SK-N-SH (cell line): ENCODE data around the gene TRIM62.

ENCODE experiments used
- CHD2 ChIP-seq: fragments of 150-350 bp; IDR thresholded peaks from 2 replicates; pipeline ENCODE4 v1.6.1; 2018; ENCODE audit warnings: low read length; ENCODE audit not compliant: partially characterized antibody
- CTCF ChIP-seq: fragments of 200-600 bp; sonication (generic); IDR thresholded peaks from 2 replicates; pipeline ENCODE4 v1.6.1; 2017; ENCODE audit warnings: antibody characterized with exemption, mild to moderate bottlenecking, moderate library complexity
- EP300 ChIP-seq, 2 experiments: IDR thresholded peaks; 2 replicates each; pipeline versions ENCODE4 v1.4.0 to v1.6.1; 2012; ENCODE audit warnings: borderline replicate concordance in 1 of 2, low read depth in 1 of 2, low read length in 1 of 2
- EZH2phosphoT487 ChIP-seq: fragments of 200-600 bp; sonication (generic); IDR thresholded peaks from 2 replicates; pipeline ENCODE4 v1.6.1; 2017; ENCODE audit warnings: low read depth, mixed run types, mild to moderate bottlenecking, antibody characterized with exemption, moderate library complexity, borderline replicate concordance
- FOSL2 ChIP-seq: IDR thresholded peaks from 2 replicates; pipeline ENCODE4 v1.4.0; 2012; ENCODE audit warnings: low read depth, mild to moderate bottlenecking, moderate library complexity, borderline replicate concordance
- GABPA ChIP-seq: IDR thresholded peaks from 2 replicates; pipeline ENCODE4 v1.4.0; 2012; ENCODE audit warnings: low read depth, mild to moderate bottlenecking
- GATA2 ChIP-seq: sonication (generic); formaldehyde crosslinking; IDR thresholded peaks from 2 replicates; pipeline ENCODE4 v1.5.0; 2020; ENCODE audit warnings: mild to moderate bottlenecking, missing genetic modification reagents
- MAX ChIP-seq: IDR thresholded peaks from 2 replicates; pipeline ENCODE4 v1.4.0; 2012; ENCODE audit warnings: low read depth
- NFIC ChIP-seq: IDR thresholded peaks from 2 replicates; pipeline ENCODE4 v1.4.0; 2012; ENCODE audit warnings: borderline replicate concordance
- RFX5 ChIP-seq: IDR thresholded peaks from 2 replicates; pipeline ENCODE4 v1.6.1; 2012; ENCODE audit warnings: mild to moderate bottlenecking, improper control_type of control experiment, low read length
- RXRA ChIP-seq: IDR thresholded peaks from 2 replicates; pipeline ENCODE4 v1.4.0; 2012; ENCODE audit warnings: low read depth, mild to moderate bottlenecking, borderline replicate concordance
- YY1 ChIP-seq: IDR thresholded peaks from 2 replicates; pipeline ENCODE4 v1.4.0; 2012; ENCODE audit warnings: low read depth, mild to moderate bottlenecking

GRCh38 chr1:33181921-33182341, at the start of gene TRIM62:
- no peak for TF ChIP-seq CTCF
- TF ChIP-seq RXRA = no peak
- no peak for TF ChIP-seq EZH2phosphoT487
- no peak for TF ChIP-seq EP300 (IDR thresholded peaks at IDR 0.05; ENCODE audit: borderline replicate concordance in 1 of 2, low read depth in 1 of 2, low read length in 1 of 2)
- no peak for TF ChIP-seq GATA2 (CRISPR knock-in tag)
- no peak for TF ChIP-seq FOSL2
- no peak for TF ChIP-seq GABPA
- no peak for TF ChIP-seq RFX5
- TF ChIP-seq CHD2 = peak; percentile 93
- TF ChIP-seq YY1 = no peak
- no peak for TF ChIP-seq NFIC
- no peak for TF ChIP-seq MAX
